Hepatocyte (in vitro differentiated cells): Measurements from ENCODE around the gene ZNF695. TPM values are rescaled to one million over a fixed set of nuclear protein-coding genes. Genes with fewer than 3 reads are reported as not detected.
"Not testable (repeated sequence)": the region's sequence is repeated elsewhere in the genome, so short reads cannot be mapped to it uniquely, and the experiment has no call there.

Source experiments
- DNase-seq: peaks from one replicate; pipeline ENCODE4 v3.0.0-alpha.2; 2016; ENCODE audit warnings: low spot score
- H2AFZ ChIP-seq: fragments of 200-600 bp; sonication (generic); 2 replicates; pipeline ENCODE4 v1.6.0; 2016; ENCODE audit warnings: antibody characterized with exemption, mild to moderate bottlenecking
- H3K27ac ChIP-seq: fragments of 200-600 bp; sonication (generic); 2 replicates; pipeline ENCODE4 v1.5.1; 2016; ENCODE audit warnings: mild to moderate bottlenecking
- H3K27me3 ChIP-seq: fragments of 200-600 bp; sonication (generic); 2 replicates; pipeline ENCODE4 v1.6.1; 2016
- H3K36me3 ChIP-seq: fragments of 200-600 bp; sonication (generic); replicated peaks from 2 replicates; pipeline ENCODE4 v1.5.1; 2016; ENCODE audit warnings: low read depth; ENCODE audit not compliant: insufficient read depth
- H3K4me1 ChIP-seq: fragments of 200-600 bp; sonication (generic); 2 replicates; pipeline ENCODE4 v1.5.1; 2016; ENCODE audit warnings: mild to moderate bottlenecking, moderate library complexity; ENCODE audit not compliant: insufficient read depth
- H3K4me2 ChIP-seq: fragments of 200-600 bp; sonication (generic); 2 replicates; pipeline ENCODE4 v1.6.0; 2016
- H3K4me3 ChIP-seq: fragments of 200-600 bp; sonication (generic); 2 replicates; pipeline ENCODE4 v1.5.1; 2016; ENCODE audit warnings: mild to moderate bottlenecking
- H3K79me2 ChIP-seq: fragments of 200-600 bp; sonication (generic); 2 replicates; pipeline ENCODE4 v1.6.0; 2017; ENCODE audit warnings: mild to moderate bottlenecking
- H3K9me2 ChIP-seq: fragments of 200-600 bp; sonication (generic); replicated peaks from 2 replicates; pipeline ENCODE4 v1.6.0; 2017; ENCODE audit warnings: mild to moderate bottlenecking; ENCODE audit not compliant: insufficient read depth
- H3K9me3 ChIP-seq: fragments of 200-600 bp; sonication (generic); 2 replicates; pipeline ENCODE4 v1.5.1; 2016; ENCODE audit warnings: low read depth, mild to moderate bottlenecking
- H4K20me1 ChIP-seq: fragments of 200-600 bp; sonication (generic); 2 replicates; pipeline ENCODE4 v1.6.0; 2016; ENCODE audit warnings: mild to moderate bottlenecking; ENCODE audit not compliant: insufficient read depth, poor library complexity, severe bottlenecking
- CTCF ChIP-seq: fragments of 200-600 bp; sonication (generic); IDR thresholded peaks from 2 replicates; pipeline ENCODE4 v1.5.1; 2016; ENCODE audit warnings: antibody characterized with exemption, mild to moderate bottlenecking; ENCODE audit not compliant: poor library complexity
- EZH2 ChIP-seq: fragments of 200-600 bp; sonication (generic); IDR thresholded peaks from 2 replicates; pipeline ENCODE4 v1.6.1; 2016; ENCODE audit warnings: antibody characterized with exemption, mild to moderate bottlenecking, borderline replicate concordance
- EZH2phosphoT487 ChIP-seq: fragments of 200-600 bp; sonication (generic); IDR thresholded peaks from one replicate; pipeline ENCODE4 v1.6.1; 2018; ENCODE audit warnings: antibody characterized with exemption, mild to moderate bottlenecking, low read depth, moderate library complexity; ENCODE audit not compliant: unreplicated experiment, severe bottlenecking
- WGBS: methylation state at CpG from one replicate; pipeline ENCODE4 v1.1.6; 2016; ENCODE audit warnings: low lambda C conversion rate; ENCODE audit errors: missing lambda C conversion rate; 5-methylcytosine and 5-hydroxymethylcytosine counted together
- polyA plus RNA-seq: library from polyadenylated mRNA; unstranded; fragments of >200 nt; fragmentation: Nextera tagmentation; extraction: Ambion mirVana; gene quantifications from 2 replicates; pipeline ENCODE4 v1.2.1, GENCODE V29; 2016
- total RNA-seq: library from RNA; depleted of rRNA; stranded (reverse); fragments of >200 nt; gene quantifications from 2 replicates; pipeline ENCODE4 v1.2.3, GENCODE V29; 2014

Gene ZNF695
- total and polyA plus RNA-seq, 2 experiments from 2014 or later: 1.5 to 2.0 TPM

- Histone ChIP-seq H3K4me2 (peak overlapping the region; percentile 75), H3K4me1 (no peaks in the 10 kb centered on the region), H3K36me3 (no peaks in the 10 kb centered on the region), H3K9me2 (no peaks in the 10 kb centered on the region), H3K4me3 (no peak overlapping the region), H4K20me1 (no peaks in the 10 kb centered on the region), H3K27ac (no peak overlapping the region), H3K27me3 (no peaks in the 10 kb centered on the region), H3K9me3 (no peaks in the 10 kb centered on the region), H2AFZ (no peak overlapping the region), H3K79me2 (peaks cover 27% of the 10 kb centered on the region)
- 92% methylated on average over 13 of the region's 13 CpGs for WGBS
- DNase-seq: peak; percentile 4
- TF ChIP-seq EZH2phosphoT487 (no peak), EZH2 (no peak), CTCF (no peak)
Observed at GRCh38 chr1:247008406-247008799, 546 bp upstream of the ZNF695 start.

GRCh38 chr1:247004081-247004480 is 3.8 kb downstream of the ZNF695 start:
- H3K27me3 ChIP-seq, H3K4me2 ChIP-seq, H2AFZ ChIP-seq, H3K9me3 ChIP-seq, H3K4me1 ChIP-seq, H3K27ac ChIP-seq, H4K20me1 ChIP-seq, H3K4me3 ChIP-seq, DNase-seq, H3K9me2 ChIP-seq, H3K36me3 ChIP-seq: not testable (repeated sequence)
- WGBS: 98% methylated on average over 6 of the region's 6 CpGs
- H3K79me2 ChIP-seq: peaks cover 54% of the 10 kb centered on the region

GRCh38 chr1:246989901-246990300 is 18.0 kb downstream of the ZNF695 start:
- no peak overlapping the region for H3K4me3 ChIP-seq
- WGBS: 83% methylated on average over 2 of the region's 2 CpGs
- no peak overlapping the region for H3K4me2 ChIP-seq
- no peak overlapping the region for H2AFZ ChIP-seq
- no peak overlapping the region for H3K27ac ChIP-seq
- H4K20me1 ChIP-seq: no peaks in the 10 kb centered on the region
- H3K36me3 ChIP-seq: no peaks in the 10 kb centered on the region
- no peak for TF ChIP-seq CTCF
- peaks cover 36% of the 10 kb centered on the region for H3K9me3 ChIP-seq
- no peak for DNase-seq
- no peaks in the 10 kb centered on the region for H3K9me2 ChIP-seq
- H3K27me3 ChIP-seq: no peaks in the 10 kb centered on the region
- H3K4me1 ChIP-seq: no peaks in the 10 kb centered on the region
- no peaks in the 10 kb centered on the region for H3K79me2 ChIP-seq

- no peaks in the 10 kb centered on the region for H4K20me1 ChIP-seq
- no peak overlapping the region for H3K4me3 ChIP-seq
- H3K27me3 ChIP-seq: no peaks in the 10 kb centered on the region
- WGBS: 97% methylated on average over 4 of the region's 4 CpGs
- no peak overlapping the region for H3K4me2 ChIP-seq
- no peak overlapping the region for H3K27ac ChIP-seq
- H3K36me3 ChIP-seq: no peaks in the 10 kb centered on the region
- DNase-seq: no peak
- no peak overlapping the region for H2AFZ ChIP-seq
- H3K4me1 ChIP-seq: no peaks in the 10 kb centered on the region
- peaks cover 42% of the 10 kb centered on the region for H3K9me3 ChIP-seq
- TF ChIP-seq CTCF: no peak
- no peaks in the 10 kb centered on the region for H3K9me2 ChIP-seq
- no peaks in the 10 kb centered on the region for H3K79me2 ChIP-seq
Observed at GRCh38 chr1:246988316-246988715, 19.5 kb downstream of the ZNF695 start.
